A172 (cell line): ENCODE data around the gene BABAM2. TPM values are rescaled to one million over a fixed set of nuclear protein-coding genes. Genes with fewer than 3 reads are reported as not detected.

ENCODE experiments used
- DNase-seq: peaks from one replicate; pipeline ENCODE4 v3.0.0-alpha.2; 2015; ENCODE audit warnings: low spot score
- total RNA-seq: library from RNA; depleted of rRNA; stranded (reverse); fragments of >200 nt; shearing (Covaris generic); gene quantifications from 2 replicates; pipeline ENCODE4 v1.2.3, GENCODE V29; 2014

The BABAM2 gene
- total RNA-seq, 1 experiment from 2014 or later, result 36.5 TPM

GRCh38 chr2:28162564-28162963 is 272.0 kb downstream of the BABAM2 start:
- DNase-seq, result no peak

GRCh38 chr2:28163028-28163427 is 272.5 kb downstream of the BABAM2 start:
- DNase-seq, result no peak

GRCh38 chr2:28163627-28164279 is 273.2 kb downstream of the BABAM2 start:
- DNase-seq, result no peak

- no peak for DNase-seq
These were observed 273.8 kb downstream of the BABAM2 start for GRCh38 chr2:28164280-28164801.

GRCh38 chr2:28165087-28165635 is 274.6 kb downstream of the BABAM2 start:
- no peak for DNase-seq

- peak; percentile 43 for DNase-seq
These were observed 276.4 kb downstream of the BABAM2 start for GRCh38 chr2:28166956-28167355.

GRCh38 chr2:28168376-28168775 is 277.8 kb downstream of the BABAM2 start:
- DNase-seq, result no peak

- DNase-seq, result no peak
These were observed 279.0 kb downstream of the BABAM2 start for GRCh38 chr2:28169492-28169891.

- DNase-seq, result no peak
These were observed 281.8 kb downstream of the BABAM2 start for GRCh38 chr2:28172114-28172898.

GRCh38 chr2:28173377-28173776 is 282.8 kb downstream of the BABAM2 start:
- DNase-seq, result no peak

GRCh38 chr2:28174211-28174610 is 283.7 kb downstream of the BABAM2 start:
- no peak for DNase-seq

- no peak for DNase-seq
These were observed 284.5 kb downstream of the BABAM2 start for GRCh38 chr2:28175028-28175427.

GRCh38 chr2:28178946-28179345 is 288.4 kb downstream of the BABAM2 start:
- DNase-seq, result no peak

GRCh38 chr2:28181801-28182200 is 291.3 kb downstream of the BABAM2 start:
- DNase-seq, result no peak

- DNase-seq, result no peak
These were observed 291.8 kb downstream of the BABAM2 start for GRCh38 chr2:28182348-28182747.

- no peak for DNase-seq
These were observed 294.6 kb downstream of the BABAM2 start for GRCh38 chr2:28185153-28185552.

GRCh38 chr2:28185891-28186290 is 295.4 kb downstream of the BABAM2 start:
- peak; percentile 19 for DNase-seq

GRCh38 chr2:28187186-28187585 is 296.7 kb downstream of the BABAM2 start:
- DNase-seq, result no peak

- DNase-seq, result no peak
These were observed 297.9 kb downstream of the BABAM2 start for GRCh38 chr2:28188436-28188835.

- peak; percentile 10 for DNase-seq
These were observed 303.3 kb downstream of the BABAM2 start for GRCh38 chr2:28193630-28194403.

- DNase-seq, result no peak
These were observed 309.6 kb downstream of the BABAM2 start for GRCh38 chr2:28199995-28200679.
